GM21526 (cell line): ENCODE results near the gene VILL.
"Not testable (repeated sequence)": the region's sequence is repeated elsewhere in the genome, so short reads cannot be mapped to it uniquely, and the experiment has no call there.

ENCODE experiments used
- ATAC-seq: cut with Tn5 transposase; IDR thresholded peaks from one replicate; pipeline ENCODE4 v1.9.1; 2021; ENCODE audit warnings: moderate library complexity; ENCODE audit not compliant: unreplicated experiment, low FRiP score

The VILL gene

GRCh38 chr3:38031022-38031994 lies 40.7 kb downstream of the VILL start:
- ATAC-seq: no peak

GRCh38 chr3:38032328-38032865 lies 41.8 kb downstream of the VILL start:
- no peak for ATAC-seq

GRCh38 chr3:38033586-38033985 lies 43.0 kb downstream of the VILL start:
- not testable (repeated sequence) for ATAC-seq

GRCh38 chr3:38034335-38034734 lies 43.7 kb downstream of the VILL start:
- not testable (repeated sequence) for ATAC-seq

- no peak for ATAC-seq
Measured at GRCh38 chr3:38036286-38036685, 45.7 kb downstream of the VILL start.

- no peak for ATAC-seq
Measured at GRCh38 chr3:38036906-38037305, 46.3 kb downstream of the VILL start.

GRCh38 chr3:38038447-38038911 lies 47.9 kb downstream of the VILL start:
- ATAC-seq: no peak

- ATAC-seq: peak; percentile 80
Measured at GRCh38 chr3:38039101-38039898, 48.7 kb downstream of the VILL start, which contains the start of gene DLEC1. DLEC1 (plus strand) TSS chr3:38039208; CDS start chr3:38039226, 18 bp downstream.

- peak; percentile 53 for ATAC-seq
Measured at GRCh38 chr3:38039899-38040261, 49.3 kb downstream of the VILL start.

GRCh38 chr3:38040401-38040800 lies 49.8 kb downstream of the VILL start:
- no peak for ATAC-seq

- ATAC-seq: no peak
Measured at GRCh38 chr3:38043486-38043885, 52.9 kb downstream of the VILL start.

- ATAC-seq: no peak
Measured at GRCh38 chr3:38046027-38046426, 55.4 kb downstream of the VILL start.

- no peak for ATAC-seq
Measured at GRCh38 chr3:38046821-38047220, 56.2 kb downstream of the VILL start.

- ATAC-seq: no peak
Measured at GRCh38 chr3:38047896-38048295, 57.3 kb downstream of the VILL start.

GRCh38 chr3:38049358-38050126 lies 59.0 kb downstream of the VILL start:
- no peak for ATAC-seq

GRCh38 chr3:38051131-38051530 lies 60.5 kb downstream of the VILL start:
- no peak for ATAC-seq

GRCh38 chr3:38053286-38053685 lies 62.7 kb downstream of the VILL start:
- ATAC-seq: not testable (repeated sequence)

- not testable (repeated sequence) for ATAC-seq
Measured at GRCh38 chr3:38053813-38054498, 63.4 kb downstream of the VILL start.

GRCh38 chr3:38054499-38055001 lies 64.0 kb downstream of the VILL start:
- no peak for ATAC-seq
